Measurements from ENCODE around the gene FSTL3.

DNA sequence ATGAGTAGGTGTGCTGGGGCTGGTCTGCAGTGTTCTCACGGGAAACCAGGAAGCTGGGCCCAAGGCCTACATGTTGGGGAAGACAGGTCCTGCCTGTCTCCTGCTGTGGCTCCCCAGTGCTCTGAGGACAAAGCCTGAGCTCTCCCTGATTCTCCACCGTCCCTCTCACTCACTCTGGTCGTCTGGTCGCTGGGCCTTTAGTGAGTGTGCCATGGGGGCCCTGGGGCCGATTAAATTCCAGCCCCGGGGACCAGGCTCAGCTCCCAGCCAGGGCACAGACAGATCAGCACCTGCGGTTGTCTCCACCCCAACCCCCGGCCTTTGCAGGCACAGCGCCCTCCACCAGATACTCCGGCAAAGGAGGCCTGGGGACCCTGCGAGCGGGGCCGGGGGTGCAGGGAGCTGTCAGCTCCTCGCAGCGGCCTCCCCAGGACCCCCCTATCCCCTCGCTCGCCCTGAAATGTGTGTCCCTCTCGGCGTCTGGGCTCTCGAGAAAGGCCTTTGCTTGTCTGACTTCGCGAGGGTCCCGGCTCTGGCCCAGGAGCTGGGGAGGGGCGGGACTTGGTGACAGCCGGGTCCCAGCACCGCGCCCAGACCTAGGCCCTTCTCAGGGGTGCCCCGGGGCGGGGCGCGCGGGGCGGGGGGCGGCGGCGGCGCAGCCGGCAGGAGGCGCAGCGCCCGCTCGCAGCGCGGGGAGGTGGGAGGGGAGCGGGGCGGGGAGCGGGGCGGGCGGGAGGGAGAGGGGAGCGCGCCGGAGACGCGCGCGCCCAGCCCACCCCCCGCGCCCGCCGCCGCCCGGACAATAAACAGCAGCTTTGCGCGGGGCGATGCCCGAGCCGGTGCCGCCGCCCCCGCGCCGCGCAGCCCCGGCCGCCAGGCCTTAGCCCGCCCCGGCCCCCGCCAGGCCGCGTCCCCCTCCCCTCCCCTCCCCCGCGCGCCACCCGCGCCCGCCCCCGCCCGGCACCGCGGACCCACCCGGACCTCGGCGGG is 32.3 kb downstream of the FSTL3 start, which contains the start of gene PALM:
- TF ChIP-seq, protein P1, sequence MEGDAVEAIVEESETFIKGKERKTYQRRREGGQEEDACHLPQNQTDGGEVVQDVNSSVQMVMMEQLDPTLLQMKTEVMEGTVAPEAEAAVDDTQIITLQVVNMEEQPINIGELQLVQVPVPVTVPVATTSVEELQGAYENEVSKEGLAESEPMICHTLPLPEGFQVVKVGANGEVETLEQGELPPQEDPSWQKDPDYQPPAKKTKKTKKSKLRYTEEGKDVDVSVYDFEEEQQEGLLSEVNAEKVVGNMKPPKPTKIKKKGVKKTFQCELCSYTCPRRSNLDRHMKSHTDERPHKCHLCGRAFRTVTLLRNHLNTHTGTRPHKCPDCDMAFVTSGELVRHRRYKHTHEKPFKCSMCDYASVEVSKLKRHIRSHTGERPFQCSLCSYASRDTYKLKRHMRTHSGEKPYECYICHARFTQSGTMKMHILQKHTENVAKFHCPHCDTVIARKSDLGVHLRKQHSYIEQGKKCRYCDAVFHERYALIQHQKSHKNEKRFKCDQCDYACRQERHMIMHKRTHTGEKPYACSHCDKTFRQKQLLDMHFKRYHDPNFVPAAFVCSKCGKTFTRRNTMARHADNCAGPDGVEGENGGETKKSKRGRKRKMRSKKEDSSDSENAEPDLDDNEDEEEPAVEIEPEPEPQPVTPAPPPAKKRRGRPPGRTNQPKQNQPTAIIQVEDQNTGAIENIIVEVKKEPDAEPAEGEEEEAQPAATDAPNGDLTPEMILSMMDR (IDR thresholded peaks at IDR 0.05; ENCODE audit: low read depth, low read length, missing input control): no peak
- TF ChIP-seq JUND (IDR thresholded peaks at IDR 0.05) (no peak), TAF1 (conservative IDR thresholded peaks at IDR 0.05) (no peak), RXRA (IDR thresholded peaks at IDR 0.05) (no peak), YY1 (IDR thresholded peaks at IDR 0.05) (no peak)
